NCI-H510A (cell line): ENCODE data around the gene MUSTN1.

ENCODE experiments used
- DNase-seq: peaks from one replicate; lab custom pipeline; 2025; lab: John Stamatoyannopoulos, UW

MUSTN1 gene

GRCh38 chr3:52784931-52785590 lies 49.8 kb downstream of the MUSTN1 start:
- DNase-seq, result no peak

GRCh38 chr3:52784021-52784621 lies 50.7 kb downstream of the MUSTN1 start:
- DNase-seq, result no peak

GRCh38 chr3:52783211-52783555 lies 51.6 kb downstream of the MUSTN1 start:
- DNase-seq, result no peak
